SU-DHL-6 (cell line): ENCODE measurements around the gene S100A16.

Experiments used
- H2AFZ ChIP-seq: fragments of 200-600 bp; sonication (generic); 2 replicates; pipeline ENCODE4 v1.6.1; 2014; ENCODE audit warnings: low read depth, mild to moderate bottlenecking, moderate library complexity, mixed read lengths, antibody characterized with exemption, low read length; ENCODE audit not compliant: severe bottlenecking
- H3F3A ChIP-seq: fragments of 200-600 bp; shearing (Covaris generic); 2 replicates; pipeline ENCODE4 v1.6.0; 2016; ENCODE audit warnings: antibody characterized with exemption, mild to moderate bottlenecking; ENCODE audit not compliant: insufficient read depth
- H3K27ac ChIP-seq: fragments of 200-600 bp; sonication (generic); 2 replicates; pipeline ENCODE4 v1.5.1; 2016; ENCODE audit warnings: low read depth, mild to moderate bottlenecking, low read length, moderate library complexity, mixed read lengths
- H3K27me3 ChIP-seq: fragments of 200-600 bp; sonication (generic), shearing (Covaris generic); 2 replicates; pipeline ENCODE4 v1.6.0; 2014; ENCODE audit warnings: mild to moderate bottlenecking, low read length
- H3K36me3 ChIP-seq: fragments of 200-600 bp; sonication (generic); 2 replicates; pipeline ENCODE4 v1.6.1; 2014; ENCODE audit warnings: mild to moderate bottlenecking, low read length, mixed read lengths
- H3K4me2 ChIP-seq: fragments of 300-600, 200-600 bp; shearing (Covaris generic), sonication (generic); 2 replicates; pipeline ENCODE4 v1.6.0; 2014; ENCODE audit warnings: low read length, low read depth, mild to moderate bottlenecking; ENCODE audit not compliant: poor library complexity, severe bottlenecking
- H3K4me3 ChIP-seq: fragments of 200-600 bp; sonication (generic); 2 replicates; pipeline ENCODE4 v1.5.1; 2014; ENCODE audit warnings: antibody characterized with exemption, low read length, mild to moderate bottlenecking, mixed read lengths; ENCODE audit not compliant: insufficient read depth, poor library complexity, severe bottlenecking
- H3K79me2 ChIP-seq: fragments of 200-600 bp; sonication (generic); 2 replicates; pipeline ENCODE4 v1.6.1; 2014; ENCODE audit warnings: mild to moderate bottlenecking, low read length, moderate library complexity; ENCODE audit not compliant: insufficient read depth
- H3K9ac ChIP-seq: fragments of 200-600 bp; sonication (generic); 2 replicates; pipeline ENCODE4 v1.7.0; 2014; ENCODE audit warnings: mild to moderate bottlenecking, low read length
- H3K9me2 ChIP-seq: fragments of 200-600 bp; sonication (generic); replicated peaks from 2 replicates; pipeline ENCODE4 v1.6.1; 2014; ENCODE audit warnings: low read length; ENCODE audit not compliant: insufficient read depth
- H3K9me3 ChIP-seq: fragments of 200-600 bp; sonication (generic); 2 replicates; pipeline ENCODE4 v1.6.1; 2014; ENCODE audit warnings: low read length, mixed read lengths; ENCODE audit not compliant: insufficient read depth
- H4K20me1 ChIP-seq: fragments of 200-600 bp; sonication (generic); 2 replicates; pipeline ENCODE4 v1.6.1; 2014; ENCODE audit warnings: low read depth, mild to moderate bottlenecking, antibody characterized with exemption, low read length, moderate library complexity, mixed read lengths
- EZH2phosphoT487 ChIP-seq: fragments of 200-600 bp; sonication (generic), shearing (Covaris generic); conservative IDR thresholded peaks from 2 replicates; pipeline ENCODE4 v1.6.1; 2018; ENCODE audit warnings: mild to moderate bottlenecking, antibody characterized with exemption, low read length, moderate library complexity, mixed read lengths
- TF ChIP-seq, protein P1 (sequence below): fragments of 200-600 bp; sonication (generic); IDR thresholded peaks from one replicate; pipeline ENCODE4 v1.5.1; 2017; ENCODE audit warnings: antibody characterized with exemption, mild to moderate bottlenecking, low read length, moderate library complexity; ENCODE audit not compliant: insufficient read depth, poor library complexity, severe bottlenecking

Gene S100A16

DNA sequence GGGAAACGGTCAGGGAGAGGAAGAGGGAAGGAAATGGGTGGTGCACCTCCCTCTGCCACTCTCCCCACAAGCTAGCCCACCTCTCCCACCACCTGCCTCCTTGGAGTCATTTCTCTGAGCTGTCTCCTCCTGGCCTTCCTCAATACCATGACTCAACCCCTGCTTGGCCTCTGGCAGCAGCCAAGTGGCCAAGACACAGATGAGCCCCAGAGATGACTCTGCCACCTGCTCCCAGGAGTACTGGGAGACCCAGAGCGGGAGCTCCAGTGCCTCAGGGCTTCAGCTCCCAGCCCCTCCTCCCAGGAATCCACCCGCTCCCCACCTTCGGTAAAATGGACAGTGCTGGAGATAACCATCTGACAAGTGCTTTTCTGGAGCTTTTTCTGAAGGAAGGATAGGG lies 2.6 kb downstream of the S100A16 start:
- H3K9me3 ChIP-seq: no peaks in the 10 kb centered on the region
- no peak overlapping the region for H2AFZ ChIP-seq
- H3K36me3 ChIP-seq: no peaks in the 10 kb centered on the region
- no peak for TF ChIP-seq EZH2phosphoT487
- TF ChIP-seq, protein P1, sequence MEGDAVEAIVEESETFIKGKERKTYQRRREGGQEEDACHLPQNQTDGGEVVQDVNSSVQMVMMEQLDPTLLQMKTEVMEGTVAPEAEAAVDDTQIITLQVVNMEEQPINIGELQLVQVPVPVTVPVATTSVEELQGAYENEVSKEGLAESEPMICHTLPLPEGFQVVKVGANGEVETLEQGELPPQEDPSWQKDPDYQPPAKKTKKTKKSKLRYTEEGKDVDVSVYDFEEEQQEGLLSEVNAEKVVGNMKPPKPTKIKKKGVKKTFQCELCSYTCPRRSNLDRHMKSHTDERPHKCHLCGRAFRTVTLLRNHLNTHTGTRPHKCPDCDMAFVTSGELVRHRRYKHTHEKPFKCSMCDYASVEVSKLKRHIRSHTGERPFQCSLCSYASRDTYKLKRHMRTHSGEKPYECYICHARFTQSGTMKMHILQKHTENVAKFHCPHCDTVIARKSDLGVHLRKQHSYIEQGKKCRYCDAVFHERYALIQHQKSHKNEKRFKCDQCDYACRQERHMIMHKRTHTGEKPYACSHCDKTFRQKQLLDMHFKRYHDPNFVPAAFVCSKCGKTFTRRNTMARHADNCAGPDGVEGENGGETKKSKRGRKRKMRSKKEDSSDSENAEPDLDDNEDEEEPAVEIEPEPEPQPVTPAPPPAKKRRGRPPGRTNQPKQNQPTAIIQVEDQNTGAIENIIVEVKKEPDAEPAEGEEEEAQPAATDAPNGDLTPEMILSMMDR: no peak
- H3K79me2 ChIP-seq: no peaks in the 10 kb centered on the region
- no peak overlapping the region for H3K4me3 ChIP-seq
- H3K27me3 ChIP-seq: no peaks in the 10 kb centered on the region
- no peaks in the 10 kb centered on the region for H4K20me1 ChIP-seq
- H3K27ac ChIP-seq: no peak overlapping the region
- H3K9ac ChIP-seq: no peak overlapping the region
- H3K9me2 ChIP-seq: no peaks in the 10 kb centered on the region
- no peaks in the 10 kb centered on the region for H3F3A ChIP-seq
- no peak overlapping the region for H3K4me2 ChIP-seq

DNA sequence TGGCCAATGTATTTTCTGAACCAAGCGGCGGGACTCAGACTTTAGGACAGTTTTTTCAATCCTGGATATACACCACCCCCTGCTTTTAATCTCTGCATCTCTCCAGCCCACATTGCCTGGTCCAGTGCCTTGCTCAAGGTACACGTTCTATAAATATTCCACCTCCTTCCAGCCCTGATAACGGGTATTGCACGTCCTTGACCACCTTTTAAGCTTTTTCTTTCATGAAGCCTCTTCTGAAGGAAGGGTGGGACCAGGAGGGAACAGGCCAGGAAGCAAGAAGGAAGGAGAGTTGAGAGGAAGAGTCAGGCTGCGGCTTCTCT lies 3.4 kb downstream of the S100A16 start:
- Histone ChIP-seq H3K27ac (no peak overlapping the region), H3K4me3 (no peak overlapping the region), H3K9me3 (no peaks in the 10 kb centered on the region), H4K20me1 (no peaks in the 10 kb centered on the region), H2AFZ (no peak overlapping the region), H3K79me2 (no peaks in the 10 kb centered on the region), H3K4me2 (no peak overlapping the region), H3F3A (no peaks in the 10 kb centered on the region), H3K9me2 (no peaks in the 10 kb centered on the region), H3K9ac (no peak overlapping the region), H3K27me3 (no peaks in the 10 kb centered on the region), H3K36me3 (no peaks in the 10 kb centered on the region)
- TF ChIP-seq, protein P1: no peak
- no peak for TF ChIP-seq EZH2phosphoT487

DNA sequence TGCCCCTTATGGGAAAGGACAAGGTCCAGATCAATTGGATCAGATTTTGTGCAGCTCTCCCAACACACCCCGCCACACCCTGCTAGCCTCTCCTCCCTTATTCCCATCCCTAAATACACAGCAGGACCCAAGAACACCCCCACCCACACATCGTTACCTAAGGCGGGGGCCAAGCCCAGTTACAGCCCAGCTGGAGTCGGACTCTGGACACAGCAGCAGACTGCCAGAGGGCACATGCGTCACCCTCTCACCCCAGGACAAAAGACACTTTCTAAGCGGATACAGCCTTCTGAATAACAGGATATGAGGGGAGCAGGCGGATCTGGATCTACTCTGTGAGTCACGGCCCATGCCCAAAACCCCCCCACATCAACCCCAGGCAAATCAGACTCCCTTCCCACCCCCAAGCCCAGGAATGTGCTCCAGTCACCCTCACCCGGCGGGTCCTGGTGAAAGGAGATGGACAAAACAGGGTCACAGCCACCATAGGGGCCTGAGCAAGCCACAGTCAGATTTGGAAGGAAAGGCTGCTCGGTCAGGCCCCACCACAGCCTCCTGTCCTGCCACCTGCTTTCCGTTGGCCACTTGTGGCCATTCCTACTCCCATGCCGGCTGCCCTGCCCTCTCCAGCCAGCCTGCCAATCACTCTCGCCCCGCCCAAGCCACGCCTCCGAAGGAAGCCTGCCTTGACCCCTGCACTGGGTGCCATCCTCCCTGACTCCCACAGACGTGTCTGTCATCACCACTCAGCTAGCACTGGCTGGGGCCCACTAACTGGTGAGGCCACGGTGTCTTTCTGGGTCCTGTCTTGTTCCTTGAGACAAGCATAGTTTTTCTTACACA lies 4.0 kb downstream of the S100A16 start:
- H3K79me2 ChIP-seq: no peaks in the 10 kb centered on the region

More for the DNA sequence above, 4.0 kb downstream of the S100A16 start:
- H4K20me1 ChIP-seq: no peaks in the 10 kb centered on the region
- H3K36me3 ChIP-seq: no peaks in the 10 kb centered on the region
- no peak overlapping the region for H3K27ac ChIP-seq
- H3K27me3 ChIP-seq: no peaks in the 10 kb centered on the region
- no peaks in the 10 kb centered on the region for H3K9me2 ChIP-seq
- H2AFZ ChIP-seq: no peak overlapping the region
- H3K4me2 ChIP-seq: no peak overlapping the region
- no peak overlapping the region for H3K9ac ChIP-seq
- H3F3A ChIP-seq: no peaks in the 10 kb centered on the region
- no peak overlapping the region for H3K4me3 ChIP-seq
- TF ChIP-seq EZH2phosphoT487: no peak
- TF ChIP-seq, protein P1: no peak
- no peaks in the 10 kb centered on the region for H3K9me3 ChIP-seq
